Lung (tissue), 12 donors: ENCODE measurements around the gene NT5C2. TPM values are rescaled to one million over a fixed set of nuclear protein-coding genes. Genes with fewer than 3 reads are reported as not detected.

Experiments
- ATAC-seq: fragments of 200-7000 bp; cut with Tn5 transposase; one replicate; pipeline ENCODE4 v1.9.1; 2020; ENCODE audit warnings: moderate number of reproducible peaks; ENCODE audit not compliant: insufficient read depth, low FRiP score
- DNase-seq, 3 donors: peaks; one replicate each; pipeline ENCODE4 v3.0.0-alpha.2; 2013 to 2017
- H3K27ac ChIP-seq, 2 donors: one replicate each; pipeline ENCODE4 v1.5.1; 2013; ENCODE audit warnings: mild to moderate bottlenecking in 2 of 2, moderate library complexity in 2 of 2, control low read depth in 1 of 2, inconsistent platforms in 1 of 2, low read depth in 1 of 2, low read length in 1 of 2
- H3K27me3 ChIP-seq, 3 donors: one replicate each; pipeline ENCODE4 v1.5.1; 2013; ENCODE audit warnings: low read length in 2 of 3; ENCODE audit not compliant: control insufficient read depth in 3 of 3, insufficient read depth in 3 of 3
- H3K36me3 ChIP-seq, 4 donors: one replicate each; pipeline ENCODE4 v1.5.1; 2013; ENCODE audit warnings: low read length in 4 of 4, mild to moderate bottlenecking in 1 of 4, moderate library complexity in 1 of 4; ENCODE audit not compliant: control insufficient read depth in 4 of 4, insufficient read depth in 4 of 4
- H3K4me1 ChIP-seq, 5 donors: one replicate each; pipeline ENCODE4 v1.5.1; 2013; ENCODE audit warnings: low read length in 5 of 5, mild to moderate bottlenecking in 2 of 5, moderate library complexity in 1 of 5; ENCODE audit not compliant: control insufficient read depth in 5 of 5, insufficient read depth in 5 of 5
- H3K4me3 ChIP-seq: one replicate; pipeline ENCODE4 v1.5.1; 2013; ENCODE audit warnings: mild to moderate bottlenecking, control low read depth, moderate library complexity
- H3K9ac ChIP-seq, 2 donors: one replicate each; pipeline ENCODE4 v1.5.1; 2013; ENCODE audit warnings: low read length in 2 of 2, control low read depth in 1 of 2; ENCODE audit not compliant: insufficient read depth in 1 of 2
- H3K9me3 ChIP-seq, 4 donors: one replicate each; pipeline ENCODE4 v1.5.1; 2013; ENCODE audit warnings: low read length in 3 of 4, mild to moderate bottlenecking in 1 of 4, moderate library complexity in 1 of 4; ENCODE audit not compliant: control insufficient read depth in 4 of 4, insufficient read depth in 3 of 4
- CTCF ChIP-seq: IDR thresholded peaks from 2 replicates; pipeline ENCODE4 v1.5.1; 2012; ENCODE audit warnings: mild to moderate bottlenecking; ENCODE audit errors: control extremely low read depth, extremely low read depth
- WGBS, 2 donors: extraction: QIAGEN DNeasy Blood & Tissue Kit; methylation state at CpG; one replicate each; pipeline ENCODE4 v1.1.7; 2013; 5-methylcytosine and 5-hydroxymethylcytosine counted together
- polyA plus RNA-seq, 2 donors: library from polyadenylated mRNA; stranded (reverse); fragments of 200-250 nt; gene quantifications; one replicate each; pipeline ENCODE4 v1.2.1, GENCODE V29; 2013
- total RNA-seq, 2 donors: library from RNA; depleted of rRNA in 1 of 2; stranded (reverse); fragments of >200 nt in 1 of 2; gene quantifications; one replicate each; pipeline ENCODE4 v1.2.1, GENCODE V29; 2014 to 2021
- donor health status: control.
- donor health status: control.
- donor health status: Bipolar disorder and iron deficiency.
- donor health status: healthy.
- donor health status: DM: yes; HTN: yes; CAD: no.

Gene NT5C2
- total and polyA plus RNA-seq, 4 donors, result 32.1 to 178 (median 64.5) TPM

- peaks cover 0 to 28% (median 9%) of the 10 kb centered on the region in 5 donors for H3K4me1 ChIP-seq
- ATAC-seq (no peak), DNase-seq (no peak)
- 38 to 78% methylated on average over 2 of the region's 2 CpGs for WGBS, 2 donors
- no peaks in the 10 kb centered on the region for H3K27me3 ChIP-seq
- peaks cover 0 to 7% (median 2%) of the 10 kb centered on the region in 4 donors for H3K36me3 ChIP-seq
- H3K27ac ChIP-seq, result no peak overlapping the region
- no peak for TF ChIP-seq CTCF
- no peaks in the 10 kb centered on the region for H3K9me3 ChIP-seq
- no peak overlapping the region for H3K4me3 ChIP-seq
- H3K9ac ChIP-seq, result no peak overlapping the region
These were observed 83.3 kb downstream of the NT5C2 start for GRCh38 chr10:103109821-103110220.

DNA sequence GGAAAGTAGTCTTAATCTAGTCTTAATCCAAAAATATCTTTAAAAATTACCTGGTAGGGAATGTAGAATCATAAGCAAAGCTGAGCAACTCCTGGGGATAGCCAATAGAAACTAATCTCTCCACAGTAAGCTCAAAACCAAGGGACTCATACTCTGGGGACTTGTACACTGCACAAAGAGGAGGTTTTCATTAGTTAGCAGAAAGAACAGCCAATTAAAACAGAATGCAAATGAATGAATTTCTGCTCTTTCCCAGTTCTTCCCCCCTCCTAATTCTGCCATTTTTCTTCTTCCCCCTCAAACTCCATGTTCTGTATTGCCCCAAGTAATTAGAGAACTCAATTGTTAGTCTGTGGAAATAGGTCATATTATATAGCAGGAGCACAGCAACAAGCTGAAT, 86.5 kb downstream of the NT5C2 start:
- ATAC-seq, result no peak
- no peak for TF ChIP-seq CTCF
- H3K27ac ChIP-seq, result no peak overlapping the region
- no peak overlapping the region for H3K4me3 ChIP-seq
- H3K36me3 ChIP-seq, result peaks cover 10 to 25% (median 11%) of the 10 kb centered on the region in 4 donors
- H3K9me3 ChIP-seq, result no peaks in the 10 kb centered on the region
- no peak overlapping the region for H3K9ac ChIP-seq
- no peaks in the 10 kb centered on the region for H3K27me3 ChIP-seq
- no peak for DNase-seq
- peaks cover 0 to 22% (median 3%) of the 10 kb centered on the region in 5 donors for H3K4me1 ChIP-seq

GRCh38 chr10:103105462-103105861, 87.6 kb downstream of the NT5C2 start:
- Histone ChIP-seq H3K9ac (no peak overlapping the region), H3K4me3 (no peak overlapping the region), H3K27ac (no peak overlapping the region), H3K27me3 (no peaks in the 10 kb centered on the region), H3K4me1 (peaks cover 0 to 13% (median 0%) of the 10 kb centered on the region in 5 donors), H3K9me3 (no peaks in the 10 kb centered on the region), H3K36me3 (peaks cover 13 to 31% (median 15%) of the 10 kb centered on the region in 4 donors)
- ATAC-seq (no peak), DNase-seq (no peak)
- 98 to 100% methylated on average over 1 of the region's 1 CpG for WGBS, 2 donors
- TF ChIP-seq CTCF, result no peak

- 32 to 43% methylated on average over 2 of the region's 2 CpGs for WGBS, 2 donors
- no peak for TF ChIP-seq CTCF
- H3K9me3 ChIP-seq, result no peaks in the 10 kb centered on the region
- no peaks in the 10 kb centered on the region for H3K27me3 ChIP-seq
- ATAC-seq, result no peak
- H3K36me3 ChIP-seq, result peaks cover 14 to 33% (median 19%) of the 10 kb centered on the region in 4 donors
- no peak overlapping the region for H3K9ac ChIP-seq
- H3K27ac ChIP-seq, result no peak overlapping the region
- peaks cover 0 to 9% (median 0%) of the 10 kb centered on the region in 5 donors for H3K4me1 ChIP-seq
- H3K4me3 ChIP-seq, result no peak overlapping the region
- no peak for DNase-seq
These were observed 88.4 kb downstream of the NT5C2 start for GRCh38 chr10:103104721-103105120.
